ENCODE data around the gene TBC1D7.

The TBC1D7 gene

GRCh38 chr6:13358511-13358910 lies 30.2 kb upstream of the TBC1D7 start:
- Histone ChIP-seq H3K36me3 (peaks cover 18% of the 10 kb centered on the region), H4K20me1 (no peaks in the 10 kb centered on the region), H3K9me3 (no peaks in the 10 kb centered on the region), H3K27me3 (no peaks in the 10 kb centered on the region), H3K4me2 (no peak overlapping the region), H3K4me1 (peaks cover 59% of the 10 kb centered on the region), H3K4me3 (no peak overlapping the region), H3K9ac (no peak overlapping the region), H3K27ac (no peak overlapping the region)
- no peak for TF ChIP-seq Cebpa-rat (IDR thresholded peaks at IDR 0.05)

DNA sequence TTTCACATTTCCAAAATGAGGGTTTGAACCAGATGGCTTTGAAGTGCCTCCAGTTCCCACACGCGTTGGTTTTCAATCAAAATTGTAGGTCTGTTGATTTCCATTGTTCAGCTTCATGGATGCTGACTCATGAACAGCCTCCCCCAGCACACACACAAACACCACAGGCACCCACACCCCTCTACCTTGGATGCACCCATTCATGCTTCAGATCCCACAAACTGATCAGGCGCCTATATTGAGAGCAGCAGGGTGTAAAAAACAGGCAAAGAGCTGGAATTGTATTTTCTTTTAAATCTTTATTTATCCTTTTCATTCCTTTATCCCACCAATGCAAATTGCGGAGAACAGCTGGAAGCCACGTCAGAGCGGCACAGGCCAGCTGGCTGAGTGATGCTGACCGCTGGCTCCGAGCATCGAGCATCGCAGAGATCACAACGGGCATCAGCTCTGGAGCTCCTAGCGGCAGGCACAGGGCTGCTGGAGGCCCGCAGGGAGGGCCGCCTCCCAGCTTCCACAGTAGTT lies 29.3 kb upstream of the TBC1D7 start:
- Histone ChIP-seq H3K36me3 (peaks cover 12% of the 10 kb centered on the region), H3K4me1 (peaks cover 59% of the 10 kb centered on the region), H3K4me3 (no peak overlapping the region), H3K9me3 (no peaks in the 10 kb centered on the region), H3K4me2 (0 out of 2 replicates have a peak overlapping the region, but pooled peaks have one; percentile 74), H4K20me1 (no peaks in the 10 kb centered on the region), H3K27me3 (no peaks in the 10 kb centered on the region), H3K9ac (no peak overlapping the region), H3K27ac (no peak overlapping the region)
- no peak for TF ChIP-seq Cebpa-rat (IDR thresholded peaks at IDR 0.05)

DNA sequence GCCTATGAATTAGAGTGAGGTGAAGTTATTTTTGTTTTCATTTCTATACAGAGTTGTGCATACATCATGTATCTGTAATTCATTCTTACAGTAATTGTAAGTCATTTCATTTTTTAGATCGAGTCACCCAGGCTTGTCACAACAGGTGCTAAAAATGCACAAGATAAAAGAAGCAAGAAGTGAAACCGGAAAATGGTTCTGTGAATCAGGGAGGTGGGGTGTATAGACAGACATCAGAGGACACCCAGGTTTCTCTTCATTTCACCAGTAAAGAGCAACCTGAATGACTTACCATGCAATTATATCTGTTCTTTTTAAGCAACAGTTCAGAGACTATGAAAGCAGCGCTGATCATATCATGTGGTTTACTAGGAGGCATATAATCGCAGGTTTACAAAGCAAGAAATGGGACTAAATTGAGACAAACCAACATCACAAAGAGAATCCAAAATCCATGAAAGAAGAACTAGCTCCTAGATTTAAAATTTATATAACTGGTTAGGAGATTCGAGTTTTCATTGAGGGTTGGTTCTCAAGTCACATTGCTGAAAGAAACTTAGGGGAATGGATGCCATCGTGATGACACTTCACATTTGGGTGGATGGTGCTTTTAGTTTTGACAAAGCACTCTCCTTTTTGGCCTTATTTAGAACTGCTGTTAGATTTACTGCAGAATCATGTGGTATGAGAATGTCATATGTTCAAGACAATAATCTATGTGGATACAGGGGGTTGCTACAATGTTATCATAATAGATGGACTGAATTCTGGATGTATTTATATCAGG lies 27.9 kb upstream of the TBC1D7 start:
- H3K27ac ChIP-seq = no peak overlapping the region

GRCh38 chr6:13355043-13355945 lies 27.0 kb upstream of the TBC1D7 start:
- Histone ChIP-seq H3K9ac (no peak overlapping the region), H3K27me3 (no peaks in the 10 kb centered on the region), H3K4me1 (peaks cover 52% of the 10 kb centered on the region), H3K27ac (no peak overlapping the region), H3K36me3 (peaks cover 6% of the 10 kb centered on the region; the same call in 1 of the 2 replicates), H3K4me3 (no peak overlapping the region), H3K9me3 (no peaks in the 10 kb centered on the region), H4K20me1 (no peaks in the 10 kb centered on the region), H3K4me2 (peak overlapping the region; percentile 74)
- TF ChIP-seq Cebpa-rat (IDR thresholded peaks at IDR 0.05) = no peak

More for the DNA sequence above, 27.9 kb upstream of the TBC1D7 start:
- Histone ChIP-seq H3K27me3 (no peaks in the 10 kb centered on the region), H3K36me3 (peaks cover 6% of the 10 kb centered on the region; the same call in 1 of the 2 replicates), H3K4me3 (no peak overlapping the region), H4K20me1 (no peaks in the 10 kb centered on the region), H3K4me1 (peaks cover 59% of the 10 kb centered on the region), H3K4me2 (peak overlapping the region; percentile 74), H3K9ac (no peak overlapping the region), H3K9me3 (no peaks in the 10 kb centered on the region)
- TF ChIP-seq Cebpa-rat (IDR thresholded peaks at IDR 0.05) = no peak

- Histone ChIP-seq H3K9me3 (no peaks in the 10 kb centered on the region), H3K27me3 (no peaks in the 10 kb centered on the region), H3K4me3 (no peak overlapping the region), H3K36me3 (peaks cover 6% of the 10 kb centered on the region; the same call in 1 of the 2 replicates), H3K4me2 (peak overlapping the region; percentile 74), H4K20me1 (no peaks in the 10 kb centered on the region), H3K4me1 (peaks cover 47% of the 10 kb centered on the region), H3K9ac (no peak overlapping the region), H3K27ac (no peak overlapping the region)
- TF ChIP-seq Cebpa-rat (IDR thresholded peaks at IDR 0.05) = no peak
Observed at GRCh38 chr6:13354331-13355042, 26.1 kb upstream of the TBC1D7 start.

DNA sequence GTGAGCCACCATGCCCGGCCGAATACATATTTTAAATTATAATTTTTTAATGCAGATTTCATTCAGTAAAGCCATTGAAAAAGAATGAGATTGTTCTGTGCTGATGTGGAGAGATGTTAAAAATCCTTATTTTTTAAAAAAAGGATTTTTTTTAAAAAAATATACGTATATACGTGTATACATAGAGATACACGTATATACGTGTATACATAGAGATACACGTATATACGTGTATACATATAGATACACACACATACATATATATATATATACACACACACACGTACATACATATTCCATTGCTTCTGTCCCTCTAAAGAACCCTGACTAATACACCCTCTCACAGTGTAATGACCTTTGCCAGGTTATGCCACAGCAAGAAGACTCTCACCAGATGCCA lies 23.8 kb upstream of the TBC1D7 start:
- Histone ChIP-seq H3K36me3 (no peaks in the 10 kb centered on the region), H3K27me3 (no peaks in the 10 kb centered on the region), H3K27ac (no peak overlapping the region), H4K20me1 (no peaks in the 10 kb centered on the region), H3K9me3 (no peaks in the 10 kb centered on the region), H3K4me1 (peaks cover 31% of the 10 kb centered on the region), H3K4me2 (no peak overlapping the region), H3K4me3 (no peak overlapping the region), H3K9ac (no peak overlapping the region)
- no peak for TF ChIP-seq Cebpa-rat (IDR thresholded peaks at IDR 0.05)

GRCh38 chr6:13351271-13351670 lies 22.9 kb upstream of the TBC1D7 start:
- Histone ChIP-seq H3K4me1 (peaks cover 22% of the 10 kb centered on the region), H3K4me3 (no peak overlapping the region), H3K27me3 (no peaks in the 10 kb centered on the region), H3K9me3 (no peaks in the 10 kb centered on the region), H3K9ac (no peak overlapping the region), H3K27ac (no peak overlapping the region), H3K4me2 (no peak overlapping the region), H4K20me1 (no peaks in the 10 kb centered on the region), H3K36me3 (no peaks in the 10 kb centered on the region)
- no peak for TF ChIP-seq Cebpa-rat (IDR thresholded peaks at IDR 0.05)

DNA sequence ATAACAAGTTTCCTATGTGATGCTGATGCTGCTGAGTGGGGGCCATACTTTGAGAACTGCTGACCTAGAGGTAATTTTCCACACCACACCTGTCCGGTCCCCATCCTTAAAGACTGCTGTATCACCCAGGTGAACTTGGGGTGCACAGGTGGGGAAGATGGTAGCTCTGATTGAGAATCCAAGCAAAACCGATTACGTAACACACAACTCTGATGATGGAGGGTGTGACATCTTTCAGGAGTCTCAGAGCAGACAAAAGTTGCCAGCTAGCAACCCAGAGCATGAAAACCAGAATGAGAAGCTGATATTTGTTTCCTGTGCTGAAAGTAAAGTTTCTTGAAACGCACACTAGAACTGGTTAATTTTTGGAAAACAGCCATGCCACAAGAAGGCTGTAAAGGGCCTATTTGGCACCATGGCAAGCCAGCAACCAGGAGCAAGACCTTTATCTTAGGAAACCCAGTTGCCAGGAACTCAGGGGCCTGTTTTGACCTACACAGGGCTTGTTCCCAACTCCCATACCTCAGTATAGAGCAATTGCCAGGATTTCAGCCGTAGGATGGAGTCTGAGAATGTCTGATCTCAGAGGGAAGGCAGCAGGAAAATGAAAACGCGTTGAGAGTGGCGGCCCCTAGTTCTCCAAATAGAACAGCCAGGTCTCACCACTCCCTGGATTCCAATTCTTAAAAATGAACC lies 21.6 kb upstream of the TBC1D7 start:
- Histone ChIP-seq H4K20me1 (no peaks in the 10 kb centered on the region), H3K27ac (no peak overlapping the region), H3K4me2 (no peak overlapping the region), H3K9me3 (no peaks in the 10 kb centered on the region), H3K4me1 (peaks cover 9% of the 10 kb centered on the region), H3K4me3 (no peak overlapping the region), H3K9ac (no peak overlapping the region), H3K27me3 (no peaks in the 10 kb centered on the region), H3K36me3 (no peaks in the 10 kb centered on the region)
- TF ChIP-seq Cebpa-rat (IDR thresholded peaks at IDR 0.05) = peak; percentile 47; the same call in 1 of the 2 replicates
